Measurements from ENCODE around the gene MMP21. TPM values are rescaled to one million over a fixed set of nuclear protein-coding genes. Genes with fewer than 3 reads are reported as not detected.

Gene MMP21
- not detected for polyA plus RNA-seq (2012; ENCODE audit: insufficient read length, low read depth)

- TF ChIP-seq POLR2AphosphoS5 (IDR thresholded peaks at IDR 0.05; ENCODE audit: low read depth, low read length), result no peak
- TF ChIP-seq TAF1 (IDR thresholded peaks at IDR 0.05; ENCODE audit: borderline replicate concordance, insufficient read depth, low read length), result no peak
- TF ChIP-seq REST (IDR thresholded peaks at IDR 0.05; ENCODE audit: insufficient read depth in 1 of 2, low read depth in 2 of 2, low read length in 2 of 2), result no peak
- no peak for TF ChIP-seq FOXP2 (optimal IDR thresholded peaks at IDR 0.05; ENCODE audit: borderline replicate concordance, extremely low read depth, extremely low read length, insufficient read depth)
- TF ChIP-seq SIN3A (IDR thresholded peaks at IDR 0.05; ENCODE audit: borderline replicate concordance, insufficient read depth, low read length), result no peak
These were observed at the start of gene MMP21 for GRCh38 chr10:125775491-125776106. MMP21 (minus strand) TSS chr10:125775821; CDS start chr10:125775821, 0 bp downstream.

GRCh38 chr10:125824736-125825135, 49.1 kb upstream of the MMP21 start:
- TF ChIP-seq TAF1 (IDR thresholded peaks at IDR 0.05; ENCODE audit: borderline replicate concordance, insufficient read depth, low read length) (no peak), FOXP2 (optimal IDR thresholded peaks at IDR 0.05; ENCODE audit: borderline replicate concordance, extremely low read depth, extremely low read length, insufficient read depth) (no peak), SIN3A (IDR thresholded peaks at IDR 0.05; ENCODE audit: borderline replicate concordance, insufficient read depth, low read length) (no peak), POLR2AphosphoS5 (IDR thresholded peaks at IDR 0.05; ENCODE audit: low read depth, low read length) (no peak)

GRCh38 chr10:125823663-125824251, 48.1 kb upstream of the MMP21 start:
- TF ChIP-seq REST (IDR thresholded peaks at IDR 0.05; ENCODE audit: insufficient read depth in 1 of 2, low read depth in 2 of 2, low read length in 2 of 2) (no peak), FOXP2 (optimal IDR thresholded peaks at IDR 0.05; ENCODE audit: borderline replicate concordance, extremely low read depth, extremely low read length, insufficient read depth) (no peak), POLR2AphosphoS5 (IDR thresholded peaks at IDR 0.05; ENCODE audit: low read depth, low read length) (no peak), TAF1 (IDR thresholded peaks at IDR 0.05; ENCODE audit: borderline replicate concordance, insufficient read depth, low read length) (no peak), SIN3A (IDR thresholded peaks at IDR 0.05; ENCODE audit: borderline replicate concordance, insufficient read depth, low read length) (no peak; the same call in 1 of the 2 replicates)

GRCh38 chr10:125822878-125823662, 47.4 kb upstream of the MMP21 start, which contains the start of the genes BCCIP and UROS:
BCCIP (plus strand) TSS chr10:125823546; CDS start chr10:125823558, 12 bp downstream.
UROS (minus strand) TSS chr10:125823258; CDS start chr10:125816499, 6,759 bp downstream.
- TF ChIP-seq FOXP2 (optimal IDR thresholded peaks at IDR 0.05; ENCODE audit: borderline replicate concordance, extremely low read depth, extremely low read length, insufficient read depth) (no peak), POLR2AphosphoS5 (IDR thresholded peaks at IDR 0.05; ENCODE audit: low read depth, low read length) (peak; percentile 66), TAF1 (IDR thresholded peaks at IDR 0.05; ENCODE audit: borderline replicate concordance, insufficient read depth, low read length) (peak; percentile 83; the same call in 1 of the 2 replicates), SIN3A (IDR thresholded peaks at IDR 0.05; ENCODE audit: borderline replicate concordance, insufficient read depth, low read length) (0 out of 2 replicates have a peak, but pooled peaks have one; percentile 56), REST (IDR thresholded peaks at IDR 0.05; ENCODE audit: insufficient read depth in 1 of 2, low read depth in 2 of 2, low read length in 2 of 2) (peak in 1 of 2 experiments; percentile 14; a peak in 1 of 4 replicates)

GRCh38 chr10:125820701-125821100, 45.1 kb upstream of the MMP21 start:
- TF ChIP-seq REST (IDR thresholded peaks at IDR 0.05; ENCODE audit: insufficient read depth in 1 of 2, low read depth in 2 of 2, low read length in 2 of 2), result no peak
- no peak for TF ChIP-seq SIN3A (IDR thresholded peaks at IDR 0.05; ENCODE audit: borderline replicate concordance, insufficient read depth, low read length)
- TF ChIP-seq POLR2AphosphoS5 (IDR thresholded peaks at IDR 0.05; ENCODE audit: low read depth, low read length), result no peak
- no peak for TF ChIP-seq FOXP2 (optimal IDR thresholded peaks at IDR 0.05; ENCODE audit: borderline replicate concordance, extremely low read depth, extremely low read length, insufficient read depth)
- no peak for TF ChIP-seq TAF1 (IDR thresholded peaks at IDR 0.05; ENCODE audit: borderline replicate concordance, insufficient read depth, low read length)
